CD14-positive monocyte (primary cell): ENCODE measurements around the gene HOXB5. TPM values are rescaled to one million over a fixed set of nuclear protein-coding genes. Genes with fewer than 3 reads are reported as not detected.

ENCODE experiments used
- DNase-seq, 3 donors: peaks; one replicate each; pipeline ENCODE4 v3.0.0-alpha.2; 2011 to 2022
- H2AFZ ChIP-seq: 2 replicates; pipeline ENCODE4 v1.6.0; 2012; ENCODE audit warnings: mild to moderate bottlenecking, low read depth, low read length, inconsistent platforms; ENCODE audit not compliant: insufficient read depth, poor library complexity, severe bottlenecking
- H3K27ac ChIP-seq, 2 donors: 1 replicate in 1 of 2; 2 replicates in 1 of 2; pipeline ENCODE4 v1.5.1; 2012 to 2013; ENCODE audit warnings: low read length in 2 of 2, control low read depth in 1 of 2, inconsistent platforms in 1 of 2, low read depth in 1 of 2, mild to moderate bottlenecking in 1 of 2
- H3K27me3 ChIP-seq, 2 donors: one replicate each; pipeline versions ENCODE4 v1.6.0 to v1.6.1; 2011 to 2013; ENCODE audit warnings: low read length in 2 of 2; ENCODE audit not compliant: control insufficient read depth in 2 of 2, insufficient read depth in 2 of 2
- H3K36me3 ChIP-seq, 2 donors: replicated peaks in 1 of 2; 1 replicate in 1 of 2; 2 replicates in 1 of 2; pipeline versions ENCODE4 v1.5.1 to v1.6.1; 2012 to 2013; ENCODE audit warnings: low read length in 2 of 2, control low read depth in 1 of 2, inconsistent platforms in 1 of 2, mild to moderate bottlenecking in 1 of 2; ENCODE audit not compliant: insufficient read depth in 2 of 2, control insufficient read depth in 1 of 2
- H3K4me1 ChIP-seq, 2 donors: 1 replicate in 1 of 2; 2 replicates in 1 of 2; pipeline versions ENCODE4 v1.5.1 to v1.6.1; 2012 to 2013; ENCODE audit warnings: low read length in 2 of 2, control low read depth in 1 of 2, inconsistent platforms in 1 of 2, mild to moderate bottlenecking in 1 of 2, moderate library complexity in 1 of 2; ENCODE audit not compliant: insufficient read depth in 2 of 2, control insufficient read depth in 1 of 2
- H3K4me2 ChIP-seq: replicated peaks from 2 replicates; pipeline ENCODE3; 2012; ENCODE audit warnings: low read length, moderate library complexity, mild to moderate bottlenecking; ENCODE audit not compliant: poor library complexity, severe bottlenecking; ENCODE audit errors: extremely low read depth
- H3K4me3 ChIP-seq, 3 experiments: fragments of 200-600 bp in 1 of 3; sonication (generic) in 1 of 3; replicated peaks in 1 of 3; 1 replicate in 2 of 3; 2 replicates in 1 of 3; pipeline ENCODE4 v1.5.1; 2011 to 2013; ENCODE audit warnings: low read length in 3 of 3, mild to moderate bottlenecking in 3 of 3, control low read depth in 2 of 3, low read depth in 2 of 3, inconsistent platforms in 1 of 3, moderate library complexity in 1 of 3
- H3K79me2 ChIP-seq: 2 replicates; pipeline ENCODE4 v1.6.0; 2012; ENCODE audit warnings: mild to moderate bottlenecking, control low read depth, inconsistent platforms, low read length, moderate library complexity; ENCODE audit not compliant: insufficient read depth
- H3K9ac ChIP-seq: 2 replicates; pipeline ENCODE4 v1.6.0; 2017; ENCODE audit warnings: low read length, mild to moderate bottlenecking; ENCODE audit not compliant: insufficient read depth, poor library complexity, severe bottlenecking
- H3K9me3 ChIP-seq, 2 donors: replicated peaks in 1 of 2; 1 replicate in 1 of 2; 2 replicates in 1 of 2; pipeline versions ENCODE4 v1.5.1 to v1.6.1; 2012 to 2013; ENCODE audit warnings: low read length in 2 of 2, control low read depth in 1 of 2; ENCODE audit not compliant: control insufficient read depth in 1 of 2, insufficient read depth in 1 of 2
- H4K20me1 ChIP-seq: 2 replicates; pipeline ENCODE4 v1.6.0; 2012; ENCODE audit warnings: mild to moderate bottlenecking, low read length, control low read depth, moderate library complexity; ENCODE audit not compliant: insufficient read depth
- H3K27ac Mint-ChIP-seq, 7 donors: one replicate each; pipeline ENCODE4 v1.8.0; 2020; ENCODE audit warnings: mild to moderate bottlenecking in 7 of 7, mixed read lengths in 7 of 7, moderate library complexity in 6 of 7, inconsistent platforms in 2 of 7
- H3K27me3 Mint-ChIP-seq, 3 donors: one replicate each; pipeline ENCODE4 v1.8.0; 2021 to 2022; ENCODE audit warnings: low read depth in 3 of 3, mild to moderate bottlenecking in 3 of 3, mixed read lengths in 3 of 3, moderate library complexity in 3 of 3, inconsistent platforms in 1 of 3
- H3K36me3 Mint-ChIP-seq, 2 donors: one replicate each; pipeline ENCODE4 v1.8.0; 2020; ENCODE audit warnings: mixed read lengths in 2 of 2, inconsistent platforms in 1 of 2, mild to moderate bottlenecking in 1 of 2
- H3K4me1 Mint-ChIP-seq: one replicate; pipeline ENCODE4 v1.8.0; 2020; ENCODE audit warnings: mild to moderate bottlenecking, mixed read lengths
- H3K4me3 Mint-ChIP-seq, 2 donors: one replicate each; pipeline ENCODE4 v1.8.0; 2020; ENCODE audit warnings: mild to moderate bottlenecking in 2 of 2, mixed read lengths in 2 of 2, moderate library complexity in 1 of 2
- H3K9me3 Mint-ChIP-seq, 7 donors: one replicate each; pipeline ENCODE4 v1.8.0; 2020 to 2022; ENCODE audit warnings: mixed read lengths in 7 of 7, mild to moderate bottlenecking in 6 of 7, moderate library complexity in 6 of 7, inconsistent platforms in 2 of 7
- CTCF ChIP-seq: fragments of 200-600 bp; IDR thresholded peaks from one replicate; pipeline ENCODE4 v1.8.0; 2022; ENCODE audit warnings: antibody characterized with exemption, mild to moderate bottlenecking
- WGBS: methylation state at CpG from one replicate; pipeline ENCODE4 v1.1.5; 2013; ENCODE audit warnings: missing lambda C conversion rate; ENCODE audit not compliant: insufficient coverage; 5-methylcytosine and 5-hydroxymethylcytosine counted together
- intact Hi-C, 2 donors: fragments of 100-400 bp; cut with micrococcal nuclease; formaldehyde crosslinking; loops; one replicate each; pipeline versions ENCODE4 v1.15.0 to v1.15.1; 2023
- polyA plus RNA-seq, 3 donors: library from polyadenylated mRNA; depleted of rRNA in 1 of 3; unstranded in 2 of 3; stranded (reverse) in 1 of 3; fragments of 300-500 nt in 2 of 3; fragments of >200 nt in 1 of 3; fragmentation: Illumina TruSeq in 2 of 3; gene quantifications; 1 replicate in 2 of 3; 2 replicates in 1 of 3; pipeline ENCODE4 v1.2.3, GENCODE V29; 2012 to 2021

Gene HOXB5
- polyA plus RNA-seq, 3 donors = not detected

GRCh38 chr17:48600244-48601098 is 6.9 kb upstream of the HOXB5 start:
- H3K27ac Mint-ChIP-seq = no peak overlapping the region
- Histone ChIP-seq H3K4me1 (peaks cover 22 to 24% of the 10 kb centered on the region in 2 donors), H3K4me2 (no peak overlapping the region), H3K36me3 (no peaks in the 10 kb centered on the region), H3K27me3 (peaks cover 86 to 100% of the 10 kb centered on the region in 2 donors), H2AFZ (no peak overlapping the region), H3K9me3 (peaks cover 0 to 56% of the 10 kb centered on the region in 2 donors), H3K79me2 (no peaks in the 10 kb centered on the region), H4K20me1 (no peaks in the 10 kb centered on the region), H3K4me3 (no peak overlapping the region), H3K9ac (no peak overlapping the region), H3K27ac (no peak overlapping the region)
- DNase-seq = no peak
- H3K9me3 Mint-ChIP-seq = peaks cover 0 to 38% (median 14%) of the 10 kb centered on the region in 7 donors
- TF ChIP-seq CTCF = no peak
- H3K27me3 Mint-ChIP-seq = peaks cover 97 to 100% (median 100%) of the 10 kb centered on the region in 3 donors
- WGBS = 94% methylated on average over 8 of the region's 17 CpGs
- intact Hi-C loops = no loop called here
- H3K4me1 Mint-ChIP-seq = peaks cover 34% of the 10 kb centered on the region
- H3K4me3 Mint-ChIP-seq = peak overlapping the region in 1 of 2 donors; percentile 93
- peaks cover 12 to 21% of the 10 kb centered on the region in 2 donors for H3K36me3 Mint-ChIP-seq

GRCh38 chr17:48599354-48599753 is 5.8 kb upstream of the HOXB5 start:
- Histone ChIP-seq H3K4me2 (no peak overlapping the region), H3K36me3 (no peaks in the 10 kb centered on the region), H3K4me3 (no peak overlapping the region), H3K9me3 (peaks cover 0 to 49% of the 10 kb centered on the region in 2 donors), H3K9ac (no peak overlapping the region), H3K27me3 (peaks cover 82 to 100% of the 10 kb centered on the region in 2 donors), H3K79me2 (no peaks in the 10 kb centered on the region), H3K27ac (no peak overlapping the region), H4K20me1 (no peaks in the 10 kb centered on the region), H3K4me1 (peaks cover 22 to 24% of the 10 kb centered on the region in 2 donors), H2AFZ (no peak overlapping the region)
- TF ChIP-seq CTCF = no peak
- no peak for DNase-seq
- Mint-ChIP-seq H3K4me3 (peak overlapping the region in 1 of 2 donors; percentile 93), H3K27me3 (peaks cover 98 to 100% (median 100%) of the 10 kb centered on the region in 3 donors), H3K9me3 (peaks cover 0 to 35% (median 14%) of the 10 kb centered on the region in 7 donors), H3K4me1 (peaks cover 30% of the 10 kb centered on the region), H3K36me3 (peaks cover 12 to 21% of the 10 kb centered on the region in 2 donors), H3K27ac (no peak overlapping the region)
- intact Hi-C loops = no loop called here
- no CpG with 5 or more reads among the region's 5 CpGs for WGBS
